ES-I3 (cell line): Measurements from ENCODE around the gene CHST4.
"Not testable (repeated sequence)": the region's sequence is repeated elsewhere in the genome, so short reads cannot be mapped to it uniquely, and the experiment has no call there.

ENCODE experiments used
- H3K36me3 ChIP-seq: 2 replicates; pipeline ENCODE4 v1.6.1; 2013; ENCODE audit warnings: mild to moderate bottlenecking, low read length, control low read depth, moderate library complexity; ENCODE audit not compliant: insufficient read depth
- H3K4me1 ChIP-seq: 2 replicates; pipeline ENCODE4 v1.6.1; 2013; ENCODE audit warnings: mild to moderate bottlenecking, control low read depth, low read length; ENCODE audit not compliant: insufficient read depth
- H3K9ac ChIP-seq: 2 replicates; pipeline ENCODE4 v1.6.1; 2013; ENCODE audit warnings: low read depth, mild to moderate bottlenecking, low read length, moderate library complexity
- H3K9me3 ChIP-seq: 2 replicates; pipeline ENCODE4 v1.6.1; 2013; ENCODE audit warnings: mild to moderate bottlenecking, low read length, moderate library complexity; ENCODE audit not compliant: control insufficient read depth, insufficient read depth

Gene CHST4

DNA sequence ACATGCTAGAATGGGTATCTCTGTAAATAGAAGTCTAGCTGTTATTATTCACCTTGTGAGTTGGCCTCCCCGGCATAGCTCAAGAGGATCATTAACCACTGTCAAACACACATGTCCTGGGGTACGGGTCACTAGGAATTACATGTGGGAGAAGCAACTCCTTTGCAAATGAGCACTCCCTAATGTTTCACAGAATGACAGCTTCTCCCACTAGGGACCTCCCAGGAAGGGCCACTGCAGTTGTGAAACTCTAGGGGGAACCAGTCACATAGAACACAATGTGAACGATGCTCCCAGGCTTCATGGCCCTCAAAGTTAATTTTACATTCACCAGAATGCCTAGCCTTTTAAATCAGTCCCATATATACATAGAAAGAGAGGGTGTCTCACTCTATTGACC lies 24.7 kb upstream of the CHST4 start:
- no peaks in the 10 kb centered on the region for H3K36me3 ChIP-seq
- H3K9ac ChIP-seq, result no peak overlapping the region
- H3K4me1 ChIP-seq, result no peaks in the 10 kb centered on the region
- H3K9me3 ChIP-seq, result no peaks in the 10 kb centered on the region

DNA sequence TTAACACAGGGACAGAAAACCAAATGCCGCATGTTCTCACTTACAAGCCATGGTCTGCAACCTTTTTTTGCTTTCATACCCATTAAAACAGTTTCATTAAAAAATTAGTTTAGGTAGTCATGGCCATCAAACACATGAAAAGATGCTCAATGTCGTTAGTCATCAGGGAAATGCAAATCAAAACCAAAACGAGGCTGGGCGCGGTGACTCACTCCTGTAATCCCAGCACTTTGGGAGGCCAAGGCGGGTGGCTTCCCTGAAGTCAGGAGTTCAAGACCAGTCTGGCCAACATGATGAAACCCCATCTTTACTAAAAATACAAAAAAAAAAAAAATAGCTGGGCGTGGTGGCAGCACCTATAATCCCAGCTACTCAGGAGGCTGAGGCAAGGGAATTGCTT lies 22.2 kb upstream of the CHST4 start:
- H3K9me3 ChIP-seq, H3K4me1 ChIP-seq, H3K36me3 ChIP-seq, H3K9ac ChIP-seq: not testable (repeated sequence)

DNA sequence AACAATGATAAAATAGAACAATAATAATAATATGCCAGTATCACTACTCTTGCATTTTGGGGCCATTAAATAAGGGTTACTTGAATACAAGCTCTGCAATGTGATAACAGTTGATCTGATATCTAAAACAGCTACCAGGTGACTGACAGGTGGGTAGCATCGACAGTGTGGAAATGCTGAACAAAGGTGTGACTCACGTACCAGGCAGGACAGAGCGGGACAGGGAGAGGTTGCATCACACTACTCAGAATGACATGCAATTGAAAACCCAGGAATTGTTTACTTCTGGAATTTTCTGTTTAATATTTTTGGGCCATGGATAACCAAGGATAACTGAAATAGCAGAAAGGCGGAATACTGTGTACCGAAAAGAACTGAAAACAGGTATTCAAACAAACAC lies 21.3 kb upstream of the CHST4 start:
- H3K9me3 ChIP-seq, result no peaks in the 10 kb centered on the region
- no peak overlapping the region for H3K9ac ChIP-seq
- no peaks in the 10 kb centered on the region for H3K4me1 ChIP-seq
- no peaks in the 10 kb centered on the region for H3K36me3 ChIP-seq

DNA sequence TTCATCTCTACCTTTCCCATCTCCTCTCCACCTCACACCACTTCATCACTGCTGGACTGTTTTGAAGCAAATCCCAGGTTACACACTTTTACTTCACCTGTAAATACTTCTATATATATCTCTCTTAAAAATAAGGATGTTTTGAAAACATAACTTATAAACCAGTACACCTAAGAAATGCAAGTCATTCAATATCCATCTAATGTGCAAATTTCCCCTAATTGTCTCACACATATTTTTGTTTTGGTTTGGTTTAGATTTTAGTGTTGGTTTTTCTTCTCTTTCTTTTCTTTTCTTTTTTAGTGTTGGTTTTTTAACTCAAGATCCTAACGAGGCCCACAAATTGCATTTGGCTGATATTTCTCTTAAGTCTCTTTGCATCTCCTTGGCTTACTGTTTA lies 19.2 kb upstream of the CHST4 start:
- H3K9me3 ChIP-seq, result peaks cover 3% of the 10 kb centered on the region
- no peaks in the 10 kb centered on the region for H3K4me1 ChIP-seq
- no peak overlapping the region for H3K9ac ChIP-seq
- H3K36me3 ChIP-seq, result no peaks in the 10 kb centered on the region

DNA sequence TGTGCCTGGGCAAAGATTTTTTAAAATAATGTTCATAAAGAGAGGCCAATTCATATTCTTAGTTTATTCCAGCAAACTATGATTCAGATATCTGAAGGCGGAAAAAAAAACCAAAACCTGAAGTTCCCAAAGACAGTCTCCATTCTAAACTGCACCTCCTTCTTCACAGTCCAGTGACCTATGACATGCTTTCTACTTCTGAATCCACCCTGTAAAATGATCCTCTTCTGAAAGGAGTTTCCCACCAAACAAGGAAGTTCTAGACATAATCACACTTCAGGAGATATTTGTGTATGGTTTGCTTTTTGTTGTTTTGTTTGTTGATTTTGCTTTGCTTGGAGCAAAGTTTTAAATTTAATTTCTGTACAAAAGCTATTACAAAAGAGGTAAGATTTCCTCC lies 12.9 kb upstream of the CHST4 start:
- H3K9me3 ChIP-seq, result peaks cover 3% of the 10 kb centered on the region
- no peak overlapping the region for H3K9ac ChIP-seq
- no peaks in the 10 kb centered on the region; the same call in 1 of the 2 replicates for H3K4me1 ChIP-seq
- H3K36me3 ChIP-seq, result no peaks in the 10 kb centered on the region

DNA sequence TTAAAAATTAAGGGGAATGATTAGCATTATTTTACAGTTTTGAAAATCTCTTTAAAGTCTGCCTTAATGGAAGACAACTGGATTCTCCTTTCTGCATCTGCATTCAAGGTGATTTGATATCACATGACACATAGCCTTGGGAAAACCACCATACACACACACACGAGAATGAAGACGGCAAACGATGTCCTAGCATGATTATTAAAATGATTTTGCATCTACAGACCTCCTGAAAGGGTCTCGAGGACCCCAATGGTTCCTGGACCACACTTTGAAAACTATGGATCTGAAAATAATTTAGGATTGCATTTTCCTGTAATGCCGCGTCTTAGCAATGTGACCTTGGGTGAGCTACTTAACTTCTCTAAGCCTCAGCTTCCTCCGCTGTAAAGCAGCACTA lies 11.8 kb upstream of the CHST4 start:
- no peaks in the 10 kb centered on the region; the same call in 1 of the 2 replicates for H3K4me1 ChIP-seq
- no peak overlapping the region for H3K9ac ChIP-seq
- no peaks in the 10 kb centered on the region for H3K36me3 ChIP-seq
- H3K9me3 ChIP-seq, result peaks cover 3% of the 10 kb centered on the region

DNA sequence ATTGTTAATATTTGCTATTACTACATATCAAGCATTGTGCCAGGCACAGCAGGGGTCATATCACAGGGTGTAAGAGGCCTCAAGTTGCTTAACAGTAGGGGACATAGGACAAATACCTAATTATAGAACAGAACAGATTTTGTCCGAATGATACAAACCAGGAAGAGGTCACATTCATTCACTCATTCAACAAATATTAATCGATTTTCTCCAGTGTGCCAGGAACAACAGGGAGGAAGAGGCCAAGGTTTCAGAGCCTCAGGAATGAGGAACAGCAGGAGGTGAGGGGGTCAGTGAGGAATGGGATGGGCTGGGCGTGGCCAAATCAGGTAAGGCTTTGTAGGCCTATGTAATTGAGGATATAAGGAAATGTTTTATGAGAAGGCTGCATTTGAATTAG lies 11.2 kb upstream of the CHST4 start:
- H3K4me1 ChIP-seq, result no peaks in the 10 kb centered on the region; the same call in 1 of the 2 replicates
- no peak overlapping the region for H3K9ac ChIP-seq
- H3K9me3 ChIP-seq, result peaks cover 3% of the 10 kb centered on the region
- H3K36me3 ChIP-seq, result no peaks in the 10 kb centered on the region

DNA sequence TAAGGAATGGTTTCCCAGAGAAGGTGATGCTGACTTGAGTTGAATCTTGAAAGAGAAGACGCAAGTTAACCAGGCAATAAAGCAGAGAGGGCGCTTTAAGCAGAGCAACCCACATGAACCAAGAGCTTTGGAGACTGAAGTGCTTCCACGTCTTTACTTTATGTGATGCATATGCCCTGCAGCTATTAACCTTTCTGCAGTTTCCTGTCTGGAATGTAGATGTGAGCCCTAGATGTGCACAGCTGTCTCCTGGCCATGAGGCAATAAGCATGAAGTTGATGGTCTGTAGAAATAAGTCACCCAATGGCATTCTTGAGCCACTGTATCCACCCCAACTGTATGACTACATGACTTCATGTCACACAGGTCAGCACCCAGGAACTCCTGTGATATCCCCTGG lies 5.7 kb upstream of the CHST4 start:
- no peaks in the 10 kb centered on the region for H3K9me3 ChIP-seq
- peaks cover 8% of the 10 kb centered on the region; the same call in 1 of the 2 replicates for H3K4me1 ChIP-seq
- H3K36me3 ChIP-seq, result no peaks in the 10 kb centered on the region
- H3K9ac ChIP-seq, result no peak overlapping the region

DNA sequence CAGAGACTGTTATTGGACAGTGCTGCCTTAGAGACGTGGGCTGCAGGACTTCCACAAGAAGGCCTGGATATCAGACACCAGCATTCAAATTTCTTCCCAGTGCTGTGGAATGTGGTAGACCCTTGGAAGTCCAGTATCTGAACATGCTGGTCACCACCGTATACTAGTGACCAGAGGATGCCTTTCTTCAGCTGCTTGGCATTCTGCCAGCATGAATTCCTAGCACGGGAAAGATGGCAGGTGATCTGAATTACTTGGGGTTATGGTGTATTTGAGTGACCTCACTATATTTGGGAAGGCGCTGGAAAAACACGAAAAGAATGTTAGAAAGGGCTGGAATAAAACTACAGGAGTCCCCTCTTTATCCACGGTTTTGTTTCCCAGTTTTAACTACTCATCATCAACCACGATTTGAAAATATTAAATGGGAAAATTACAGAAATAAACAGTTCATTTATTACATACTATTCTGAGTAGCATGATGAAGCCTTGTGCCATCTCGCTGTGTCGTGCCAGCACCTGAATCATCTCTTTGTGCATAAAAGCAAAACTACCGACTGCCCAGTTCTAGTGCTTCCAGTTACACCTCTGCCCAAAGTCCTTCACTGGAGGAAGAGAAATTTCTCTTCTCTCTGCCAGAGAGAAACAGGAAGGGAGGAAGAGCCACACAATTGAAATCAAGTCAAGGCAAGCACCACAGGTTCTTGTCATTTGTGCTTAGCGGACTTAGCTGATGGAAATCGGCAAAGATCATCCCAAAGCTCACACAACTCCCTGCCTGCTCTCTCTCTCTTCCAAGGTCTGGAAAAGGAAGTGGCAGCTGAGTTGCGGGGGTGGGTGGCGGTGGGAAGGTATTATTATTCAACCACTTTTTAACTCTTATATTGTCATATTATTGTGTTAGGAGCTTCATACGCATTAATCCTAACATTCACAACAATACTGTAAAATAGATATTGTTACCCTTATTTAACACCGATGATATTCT lies 1.4 kb upstream of the CHST4 start:
- H3K9ac ChIP-seq, result peak overlapping the region; percentile 65; the same call in 1 of the 2 replicates
- peaks cover 11% of the 10 kb centered on the region; the same call in 1 of the 2 replicates for H3K4me1 ChIP-seq
- no peaks in the 10 kb centered on the region for H3K36me3 ChIP-seq
- no peaks in the 10 kb centered on the region for H3K9me3 ChIP-seq

DNA sequence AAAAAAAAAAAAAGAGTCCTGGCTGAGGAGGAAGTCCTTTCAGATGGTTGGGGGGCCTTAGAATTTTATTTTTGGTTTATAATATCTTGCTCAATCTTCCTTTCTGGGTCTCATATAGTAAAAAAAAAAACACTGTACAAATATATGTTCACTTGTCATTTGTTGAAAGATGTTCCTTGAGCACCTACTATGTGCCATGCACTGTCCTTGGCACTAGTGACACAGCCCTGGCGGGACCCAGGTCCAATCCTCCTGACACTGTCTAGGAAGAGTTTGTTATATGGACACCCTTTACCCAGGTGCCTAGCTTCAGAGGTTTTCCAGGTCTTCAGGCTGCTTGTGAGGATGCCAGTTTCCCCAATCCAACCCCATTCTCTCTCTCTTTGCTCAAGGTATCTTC lies 2.0 kb downstream of the CHST4 start:
- Histone ChIP-seq H3K9me3 (no peaks in the 10 kb centered on the region), H3K36me3 (no peaks in the 10 kb centered on the region), H3K9ac (no peak overlapping the region), H3K4me1 (peaks cover 11% of the 10 kb centered on the region; the same call in 1 of the 2 replicates)

DNA sequence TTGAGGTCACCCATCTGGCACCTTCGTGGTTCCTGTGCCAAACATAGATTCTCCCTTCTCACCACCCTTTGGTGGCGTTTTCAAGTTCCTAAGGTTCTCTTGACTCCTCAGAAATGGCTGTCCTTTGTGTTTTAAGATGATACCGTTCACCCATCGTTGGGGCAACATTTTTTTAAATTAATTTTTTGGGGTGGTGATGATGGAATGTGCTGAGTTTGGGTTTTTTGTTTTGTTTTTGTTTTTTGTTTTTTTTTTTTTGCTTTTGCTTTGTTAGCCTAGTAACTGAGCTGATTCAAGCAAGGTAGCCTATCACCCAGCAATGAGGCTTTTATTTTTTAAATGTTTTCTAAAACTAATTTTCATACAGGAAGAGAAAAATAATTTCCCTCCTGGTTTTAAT lies 2.6 kb downstream of the CHST4 start:
- H3K36me3 ChIP-seq, result no peaks in the 10 kb centered on the region
- peaks cover 11% of the 10 kb centered on the region; the same call in 1 of the 2 replicates for H3K4me1 ChIP-seq
- no peak overlapping the region for H3K9ac ChIP-seq
- no peaks in the 10 kb centered on the region for H3K9me3 ChIP-seq

DNA sequence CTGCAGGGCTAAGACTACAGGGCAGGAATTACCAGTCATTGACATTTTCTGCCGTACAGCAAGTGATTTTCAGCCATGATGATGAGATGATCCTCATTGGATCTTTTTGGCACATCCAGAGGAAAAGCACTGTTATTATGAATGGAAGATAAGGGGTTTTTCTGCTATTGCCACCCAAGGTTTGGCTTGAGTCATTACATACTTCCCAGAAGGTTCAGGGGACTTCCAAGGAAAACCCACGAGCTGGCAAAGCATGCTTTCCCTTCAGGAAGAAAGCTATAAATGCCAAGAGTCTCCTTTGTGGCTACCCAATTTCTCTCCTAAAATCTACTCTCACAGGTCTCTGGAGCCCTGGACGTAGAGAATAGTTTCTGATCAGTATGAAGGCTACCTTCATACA lies 6.1 kb downstream of the CHST4 start:
- Histone ChIP-seq H3K9ac (no peak overlapping the region), H3K9me3 (no peaks in the 10 kb centered on the region), H3K4me1 (peaks cover 3% of the 10 kb centered on the region; the same call in 1 of the 2 replicates), H3K36me3 (no peaks in the 10 kb centered on the region)

DNA sequence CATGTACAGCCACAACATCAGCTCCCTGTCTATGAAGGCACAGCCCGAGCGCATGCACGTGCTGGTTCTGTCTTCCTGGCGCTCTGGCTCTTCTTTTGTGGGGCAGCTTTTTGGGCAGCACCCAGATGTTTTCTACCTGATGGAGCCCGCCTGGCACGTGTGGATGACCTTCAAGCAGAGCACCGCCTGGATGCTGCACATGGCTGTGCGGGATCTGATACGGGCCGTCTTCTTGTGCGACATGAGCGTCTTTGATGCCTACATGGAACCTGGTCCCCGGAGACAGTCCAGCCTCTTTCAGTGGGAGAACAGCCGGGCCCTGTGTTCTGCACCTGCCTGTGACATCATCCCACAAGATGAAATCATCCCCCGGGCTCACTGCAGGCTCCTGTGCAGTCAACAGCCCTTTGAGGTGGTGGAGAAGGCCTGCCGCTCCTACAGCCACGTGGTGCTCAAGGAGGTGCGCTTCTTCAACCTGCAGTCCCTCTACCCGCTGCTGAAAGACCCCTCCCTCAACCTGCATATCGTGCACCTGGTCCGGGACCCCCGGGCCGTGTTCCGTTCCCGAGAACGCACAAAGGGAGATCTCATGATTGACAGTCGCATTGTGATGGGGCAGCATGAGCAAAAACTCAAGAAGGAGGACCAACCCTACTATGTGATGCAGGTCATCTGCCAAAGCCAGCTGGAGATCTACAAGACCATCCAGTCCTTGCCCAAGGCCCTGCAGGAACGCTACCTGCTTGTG lies 10.7 kb downstream of the CHST4 start:
- H3K36me3 ChIP-seq, result no peaks in the 10 kb centered on the region
- H3K9ac ChIP-seq, result no peak overlapping the region
- H3K9me3 ChIP-seq, result no peaks in the 10 kb centered on the region
- no peaks in the 10 kb centered on the region for H3K4me1 ChIP-seq

DNA sequence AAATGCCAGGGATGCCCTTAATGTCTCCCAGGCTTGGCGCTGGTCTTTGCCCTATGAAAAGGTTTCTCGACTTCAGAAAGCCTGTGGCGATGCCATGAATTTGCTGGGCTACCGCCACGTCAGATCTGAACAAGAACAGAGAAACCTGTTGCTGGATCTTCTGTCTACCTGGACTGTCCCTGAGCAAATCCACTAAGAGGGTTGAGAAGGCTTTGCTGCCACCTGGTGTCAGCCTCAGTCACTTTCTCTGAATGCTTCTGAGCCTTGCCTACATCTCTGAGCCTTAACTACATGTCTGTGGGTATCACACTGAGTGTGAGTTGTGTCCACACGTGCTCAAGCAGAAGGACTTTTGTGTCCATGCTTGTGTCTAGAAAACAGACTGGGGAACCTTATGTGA lies 11.4 kb downstream of the CHST4 start:
- Histone ChIP-seq H3K9ac (no peak overlapping the region), H3K9me3 (no peaks in the 10 kb centered on the region), H3K36me3 (no peaks in the 10 kb centered on the region), H3K4me1 (no peaks in the 10 kb centered on the region)

DNA sequence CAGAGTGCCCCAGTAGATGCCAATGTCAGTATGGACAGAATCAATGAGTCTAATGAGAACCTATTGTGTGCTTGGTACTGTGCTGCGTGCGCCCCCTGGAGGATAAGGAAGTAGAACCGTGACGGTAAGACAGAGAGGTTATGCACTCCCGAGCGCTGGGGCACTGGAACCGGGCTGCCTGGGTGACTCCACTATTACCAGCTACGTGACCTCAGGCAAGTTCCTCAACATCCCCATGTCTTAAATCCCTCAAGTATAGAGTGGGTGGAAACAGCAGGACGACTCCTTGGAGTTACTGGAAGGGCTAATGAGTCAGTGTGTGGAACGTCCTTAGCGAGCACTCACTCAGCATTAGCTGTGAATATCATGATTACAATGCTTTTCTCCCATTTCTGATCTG lies 16.2 kb downstream of the CHST4 start:
- Histone ChIP-seq H3K9ac (no peak overlapping the region), H3K4me1 (no peaks in the 10 kb centered on the region), H3K36me3 (no peaks in the 10 kb centered on the region), H3K9me3 (no peaks in the 10 kb centered on the region)
